Activated CD4-positive, alpha-beta T cell treated with anti-CD3 and anti-CD28 coated beads, Interleukin-2, amount 50 U/mL, for 48 hours (primary cell): Measurements from ENCODE around the gene MPO.

Source experiments
- DNase-seq, 2 experiments: peaks; one replicate each; pipeline ENCODE4 v3.0.0-alpha.2; 2020

The MPO gene

DNA sequence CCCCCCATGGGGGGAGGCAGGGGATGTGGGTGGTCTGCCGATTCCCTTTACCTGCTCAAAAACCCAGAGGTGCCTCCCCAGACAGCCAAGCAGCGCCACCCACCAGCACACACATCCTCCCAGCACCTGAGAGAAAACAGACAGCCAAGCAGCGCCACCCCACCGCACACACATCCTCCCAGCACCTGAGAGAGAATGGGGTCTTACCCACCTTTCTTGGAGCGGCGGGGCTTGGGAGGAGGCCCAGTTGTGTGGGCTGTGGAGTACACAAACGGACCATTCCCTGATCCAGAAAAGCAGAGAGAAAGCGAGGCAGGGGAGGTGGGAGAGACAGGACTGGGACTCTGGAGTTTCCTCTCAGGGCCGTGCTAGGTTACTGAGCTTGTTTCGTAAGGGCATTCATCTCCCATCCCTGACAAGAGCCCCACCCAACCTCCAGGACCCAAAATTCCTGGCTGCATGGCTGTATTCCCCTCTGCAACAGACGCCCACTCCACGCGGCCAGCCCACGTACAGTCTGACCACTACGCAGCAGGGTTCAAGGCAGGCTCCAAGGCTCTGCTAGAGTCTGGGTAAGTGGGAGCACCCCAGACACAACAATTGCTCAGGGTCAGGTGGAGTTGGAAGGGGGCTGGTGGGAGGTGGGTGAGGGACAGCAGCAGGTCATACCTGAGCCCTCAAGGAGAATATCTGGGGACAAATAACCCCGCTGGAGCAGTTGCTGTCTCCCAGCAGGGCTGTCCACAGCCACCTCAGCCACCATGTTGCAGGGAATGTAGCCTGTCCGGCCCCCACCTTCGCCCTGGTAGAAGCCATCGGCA lies 25.6 kb upstream of the MPO start:
- no peak for DNase-seq

- no peak for DNase-seq
Observed at GRCh38 chr17:58305626-58306025, 24.9 kb upstream of the MPO start.

GRCh38 chr17:58304750-58305486 lies 24.2 kb upstream of the MPO start:
- DNase-seq = no peak

DNA sequence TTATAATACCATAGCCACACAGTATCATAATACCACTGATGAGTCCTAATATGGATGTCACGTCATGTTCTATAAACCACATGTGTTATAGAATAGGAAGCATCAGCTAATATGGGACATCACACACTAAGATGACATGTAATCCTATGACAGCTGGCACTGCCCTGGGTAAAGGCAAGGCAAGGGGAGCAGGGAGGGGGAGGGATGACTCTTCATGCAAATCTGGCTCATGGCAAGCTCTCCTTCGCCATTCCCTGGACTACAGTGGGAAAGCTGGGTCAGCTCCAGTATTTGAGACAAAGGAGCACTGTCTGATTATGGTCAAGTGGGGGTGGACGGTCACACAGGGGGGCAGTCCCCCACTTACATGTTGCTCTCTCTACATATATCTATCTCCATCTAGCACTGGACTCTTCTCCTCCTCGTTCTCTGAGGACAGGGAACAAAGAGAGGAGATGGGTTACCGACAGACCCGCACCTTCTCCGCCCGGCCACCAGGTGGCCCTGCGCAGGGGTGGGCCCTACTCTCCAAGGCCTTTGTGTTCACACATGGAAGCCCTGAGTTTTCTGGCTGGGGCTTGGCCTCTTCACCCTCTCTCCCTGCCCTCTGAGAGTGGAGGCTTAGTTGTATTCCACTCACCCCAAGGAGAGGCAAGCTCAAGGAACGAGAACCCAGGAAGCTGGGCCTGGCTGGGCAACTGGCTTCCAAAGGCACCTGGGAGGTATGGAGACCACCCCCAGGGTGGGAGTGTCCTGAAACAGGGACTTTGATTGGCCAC lies 23.4 kb upstream of the MPO start:
- peak; percentile 60 to 72 for DNase-seq

GRCh38 chr17:58302919-58303585 lies 22.3 kb upstream of the MPO start:
- no peak for DNase-seq

GRCh38 chr17:58302171-58302918 lies 21.6 kb upstream of the MPO start:
- no peak for DNase-seq

GRCh38 chr17:58301504-58302150 lies 20.9 kb upstream of the MPO start:
- no peak for DNase-seq

DNA sequence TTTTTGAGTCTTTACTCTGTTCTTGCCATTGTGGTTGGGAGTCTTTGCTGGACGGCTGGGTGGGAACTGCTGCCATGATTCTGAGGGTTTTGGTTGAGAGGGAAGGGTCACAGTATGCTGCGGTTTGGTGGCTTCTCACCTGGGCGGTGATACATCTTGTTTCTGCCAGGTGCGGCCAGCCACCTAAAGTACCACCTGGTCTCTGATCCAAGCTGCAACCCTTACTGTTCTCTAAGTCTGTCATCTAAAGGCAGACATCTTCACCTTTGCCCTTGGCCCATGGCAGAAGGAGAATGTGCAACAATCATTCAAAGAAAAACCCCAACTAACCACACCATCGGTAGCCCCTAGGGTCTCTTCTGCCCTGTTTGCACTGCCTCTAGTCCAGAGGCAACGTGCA lies 19.6 kb upstream of the MPO start:
- no peak for DNase-seq

DNA sequence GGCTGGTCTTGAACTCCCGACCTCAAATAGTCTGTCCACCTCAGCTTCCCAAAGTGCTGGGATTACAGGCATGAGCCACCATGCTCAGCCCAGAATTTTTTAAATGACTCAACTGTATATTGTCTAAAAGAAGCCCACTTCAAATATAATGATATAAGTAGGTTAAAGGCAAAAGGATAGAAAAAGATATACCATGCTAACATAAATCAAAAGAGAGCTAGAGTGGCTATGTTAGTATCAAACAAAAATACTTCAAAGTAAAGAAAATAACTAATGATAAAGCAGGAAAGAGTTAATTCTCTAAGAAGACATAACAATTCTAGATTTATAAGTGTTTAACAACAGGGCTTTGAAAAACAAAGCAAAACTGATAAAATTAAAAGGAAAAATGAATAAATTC lies 13.3 kb upstream of the MPO start:
- DNase-seq = no peak

DNA sequence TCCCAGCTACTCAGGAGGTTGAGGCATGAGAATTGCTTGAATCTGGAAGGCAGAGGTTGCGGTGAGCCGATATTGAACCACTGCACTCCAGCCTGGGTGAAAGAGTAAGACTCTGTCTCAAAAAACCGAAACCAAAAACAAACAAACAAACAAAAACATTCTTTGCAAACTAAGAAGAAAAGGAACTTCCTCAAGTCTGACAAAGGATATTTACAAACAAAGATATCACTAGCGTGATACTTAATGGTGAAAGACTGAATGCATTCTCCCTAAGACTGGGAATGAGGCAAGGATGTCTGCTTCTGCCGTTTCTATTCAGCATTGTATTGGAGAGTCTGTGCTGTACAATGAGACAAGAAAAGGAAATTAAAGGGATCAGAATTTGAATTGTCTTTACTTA lies 10.5 kb upstream of the MPO start:
- no peak for DNase-seq

- no peak for DNase-seq
Observed at GRCh38 chr17:58289869-58290268, 9.1 kb upstream of the MPO start.

- no peak for DNase-seq
Observed at GRCh38 chr17:58285422-58285810, 4.7 kb upstream of the MPO start.

DNA sequence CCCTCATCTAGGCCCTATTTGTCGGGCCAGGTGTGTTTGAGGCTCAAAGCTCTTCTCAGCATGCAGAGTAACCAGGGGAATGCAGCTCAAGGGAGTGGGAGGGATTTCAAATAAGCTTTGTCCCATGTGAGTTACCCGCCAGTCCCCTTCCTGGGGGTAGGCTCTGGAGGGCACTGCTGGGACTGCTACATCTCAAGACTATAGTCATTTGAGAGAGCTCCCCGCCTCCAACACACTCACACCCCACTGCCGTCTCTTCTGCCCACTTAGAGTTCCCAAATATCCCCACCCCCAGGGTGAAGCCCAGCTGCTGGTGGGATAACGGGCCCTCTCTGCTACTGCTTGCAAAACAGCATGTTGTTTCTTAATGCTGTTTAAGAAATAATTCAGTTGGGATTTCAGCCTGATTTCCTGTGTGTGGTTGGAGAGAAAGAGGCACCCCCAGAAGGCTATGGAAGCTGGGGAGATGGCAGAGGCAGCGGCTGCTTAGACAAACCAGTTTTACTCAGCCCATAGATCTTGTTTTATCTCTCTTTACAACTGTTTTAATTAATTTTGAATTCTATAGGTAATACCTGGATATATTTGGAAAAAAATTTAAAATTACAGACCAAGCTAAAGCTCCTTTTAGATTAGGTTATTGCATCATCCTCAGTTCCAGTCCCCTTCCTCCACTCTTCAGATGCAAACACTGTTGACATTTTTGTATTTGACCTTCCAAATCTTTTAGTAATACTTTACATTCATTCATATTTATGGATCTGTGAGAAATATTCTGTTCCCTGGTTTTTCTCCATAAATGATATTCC lies 4.1 kb upstream of the MPO start:
- no peak for DNase-seq

GRCh38 chr17:58283674-58284612 lies 3.2 kb upstream of the MPO start:
- DNase-seq = no peak

DNA sequence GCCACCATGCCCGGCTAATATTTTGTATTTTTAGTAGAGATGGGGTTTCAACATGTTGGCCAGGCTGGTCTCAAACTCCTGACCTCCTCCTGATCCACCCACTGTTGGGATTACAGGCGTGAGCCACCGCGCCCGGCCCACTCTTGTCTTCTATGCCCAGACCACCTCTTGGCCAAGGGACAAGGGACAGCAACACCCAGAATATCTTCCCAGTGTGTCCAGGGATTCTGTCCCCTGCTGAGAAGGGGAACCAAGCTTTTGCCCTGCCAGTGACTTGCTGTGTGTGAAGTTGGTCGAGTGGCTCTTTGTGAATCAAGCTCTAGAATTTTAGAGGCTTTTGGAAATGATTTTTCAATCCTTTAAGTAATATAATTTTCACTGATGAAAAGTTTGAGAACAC lies 1.7 kb upstream of the MPO start:
- DNase-seq = no peak

DNA sequence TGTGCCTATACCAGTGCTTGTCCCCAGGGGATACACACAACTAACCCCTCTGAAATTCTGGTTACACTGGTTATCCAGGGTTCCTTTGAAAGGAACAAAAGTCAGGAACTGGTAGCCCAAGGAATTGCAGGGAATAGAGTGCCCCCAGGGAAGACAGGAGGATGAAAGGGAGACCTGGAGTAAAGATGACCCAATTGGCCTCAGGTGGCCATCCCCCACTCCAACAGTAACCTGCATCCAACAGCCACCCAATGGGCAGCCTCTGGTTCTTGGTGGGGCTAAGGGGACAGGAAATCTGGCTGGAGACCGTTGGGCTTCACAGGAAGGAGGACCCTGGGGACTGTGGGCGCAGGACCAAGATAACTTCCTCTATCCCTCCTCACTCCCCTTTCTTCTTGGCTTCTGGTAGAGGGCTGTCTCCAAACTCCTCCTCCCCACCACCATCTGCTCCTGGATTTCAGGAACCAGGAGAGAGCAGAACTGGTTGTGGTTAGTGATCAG lies 826 bp upstream of the MPO start:
- no peak for DNase-seq

DNA sequence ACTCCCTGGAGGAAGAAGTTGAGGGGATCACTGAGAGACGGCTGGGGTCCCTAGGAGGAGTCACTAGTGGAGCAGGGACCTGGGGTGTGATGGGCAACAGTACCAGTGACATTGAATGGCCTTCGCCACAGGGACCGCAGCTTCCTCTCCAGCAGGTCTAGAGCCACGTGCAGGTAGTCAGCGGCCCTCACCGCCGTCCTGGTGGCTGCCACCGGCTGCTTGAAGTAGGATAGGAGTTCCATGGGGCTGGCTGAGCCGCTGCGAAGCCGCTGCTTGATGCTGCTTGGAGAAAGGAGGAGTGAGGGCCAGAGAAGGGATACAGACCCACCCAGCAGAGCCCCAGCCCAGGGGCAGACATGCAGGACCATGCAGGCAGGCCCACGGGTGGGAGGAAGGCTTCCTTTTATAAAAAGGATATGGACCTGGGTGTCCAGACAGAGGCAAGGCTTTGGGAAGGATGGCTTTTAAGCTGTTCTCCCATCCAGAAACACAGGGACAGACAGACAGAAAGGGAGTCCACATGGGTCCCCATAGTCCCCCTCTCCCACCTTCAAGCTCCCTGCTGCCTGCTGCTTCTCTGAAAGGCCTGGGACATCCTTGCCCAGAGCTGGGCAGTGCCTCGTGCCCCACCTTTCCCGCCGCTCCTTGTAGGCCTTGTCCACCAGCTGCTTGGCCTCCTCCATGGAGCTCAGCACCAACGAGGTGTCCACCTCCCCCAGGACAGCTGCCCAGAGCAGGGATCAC lies 827 bp downstream of the MPO start:
- no peak for DNase-seq

DNA sequence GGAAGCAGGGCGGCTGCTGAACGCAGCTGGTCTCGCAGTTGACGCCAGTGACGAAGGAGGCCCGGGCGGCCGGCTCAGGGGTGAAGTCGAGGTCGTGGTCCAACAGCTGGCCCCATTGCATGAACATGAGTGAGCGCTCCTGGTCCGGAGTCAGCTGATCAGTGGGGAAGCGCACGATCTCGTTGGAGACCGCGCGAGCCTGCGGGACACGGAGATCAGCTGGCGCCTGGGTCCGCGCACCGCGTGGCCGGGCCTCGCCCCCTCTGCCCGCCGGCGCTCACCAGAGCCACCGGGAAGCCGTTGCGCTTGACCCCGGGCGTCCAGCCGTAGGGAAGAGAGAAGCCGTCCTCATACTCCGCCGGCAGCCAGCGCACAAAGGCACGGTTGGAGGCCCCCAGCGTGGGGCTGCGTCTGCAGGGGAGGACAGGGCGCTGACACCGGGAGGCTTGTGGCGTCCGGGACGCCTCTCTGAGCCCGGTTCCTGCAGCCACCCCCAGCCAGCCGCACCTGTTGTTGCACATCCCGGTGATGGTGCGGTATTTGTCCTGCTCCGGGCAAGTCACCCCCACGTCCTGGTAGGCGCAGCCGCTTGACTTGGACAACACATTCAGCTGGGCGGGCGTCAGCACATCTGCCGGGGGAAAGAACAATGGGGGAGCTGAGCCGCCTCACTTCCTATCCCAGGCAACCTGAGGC lies 1.6 kb downstream of the MPO start:
- DNase-seq = no peak
